Myocyte (in vitro differentiated cells): ENCODE measurements around the gene NPR2. TPM values are rescaled to one million over a fixed set of nuclear protein-coding genes. Genes with fewer than 3 reads are reported as not detected.
A peak's percentile ranks its signal among the peaks of the same experiment; 100 is the strongest.

Experiments
- DNase-seq: peaks from one replicate; pipeline ENCODE4 v3.0.0-alpha.2; 2012; ENCODE audit warnings: low read depth
- total RNA-seq: library from RNA; depleted of rRNA; stranded (reverse); fragments of >200 nt; gene quantifications from 2 replicates; pipeline ENCODE4 v1.2.3, GENCODE V29; 2014

Gene NPR2
- total RNA-seq, 1 donor from 2014 or later, result 8.2 TPM

DNA sequence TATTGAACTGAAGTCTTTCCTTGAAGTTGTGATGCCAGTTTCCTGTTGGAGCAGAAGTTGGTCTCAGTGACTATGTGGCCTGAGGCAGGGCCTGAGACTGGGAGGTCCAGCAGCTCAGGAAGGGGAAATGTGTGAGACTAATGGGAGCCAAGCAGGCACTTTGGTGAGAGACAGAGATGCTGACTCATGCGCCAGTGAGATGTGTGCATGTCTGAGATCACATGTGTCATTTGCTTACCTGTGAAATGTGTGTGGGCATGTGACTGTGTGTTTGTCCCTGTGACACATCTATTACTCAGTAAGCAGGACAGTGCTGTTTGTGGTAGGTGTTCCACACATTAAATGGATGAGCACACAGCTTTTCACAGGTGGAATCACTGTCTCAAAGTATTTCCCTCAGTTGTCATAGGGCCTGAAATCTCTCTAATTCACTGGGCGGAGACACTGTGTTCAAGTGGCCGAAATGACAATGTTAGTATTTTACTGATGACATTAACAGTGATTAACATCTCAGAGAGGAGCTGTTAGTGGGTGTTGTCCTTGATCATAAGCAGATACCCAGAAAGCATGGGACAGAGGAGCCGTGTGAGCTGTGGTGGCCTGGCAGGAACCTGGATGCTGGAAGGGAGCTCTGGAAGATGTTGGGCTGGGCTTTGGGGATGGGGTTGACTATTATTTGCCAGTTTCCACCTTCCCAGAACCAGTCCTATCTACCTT lies 7.4 kb downstream of the NPR2 start:
- no peak for DNase-seq

- DNase-seq, result no peak
These were observed 9.1 kb downstream of the NPR2 start for GRCh38 chr9:35800530-35800929.

DNA sequence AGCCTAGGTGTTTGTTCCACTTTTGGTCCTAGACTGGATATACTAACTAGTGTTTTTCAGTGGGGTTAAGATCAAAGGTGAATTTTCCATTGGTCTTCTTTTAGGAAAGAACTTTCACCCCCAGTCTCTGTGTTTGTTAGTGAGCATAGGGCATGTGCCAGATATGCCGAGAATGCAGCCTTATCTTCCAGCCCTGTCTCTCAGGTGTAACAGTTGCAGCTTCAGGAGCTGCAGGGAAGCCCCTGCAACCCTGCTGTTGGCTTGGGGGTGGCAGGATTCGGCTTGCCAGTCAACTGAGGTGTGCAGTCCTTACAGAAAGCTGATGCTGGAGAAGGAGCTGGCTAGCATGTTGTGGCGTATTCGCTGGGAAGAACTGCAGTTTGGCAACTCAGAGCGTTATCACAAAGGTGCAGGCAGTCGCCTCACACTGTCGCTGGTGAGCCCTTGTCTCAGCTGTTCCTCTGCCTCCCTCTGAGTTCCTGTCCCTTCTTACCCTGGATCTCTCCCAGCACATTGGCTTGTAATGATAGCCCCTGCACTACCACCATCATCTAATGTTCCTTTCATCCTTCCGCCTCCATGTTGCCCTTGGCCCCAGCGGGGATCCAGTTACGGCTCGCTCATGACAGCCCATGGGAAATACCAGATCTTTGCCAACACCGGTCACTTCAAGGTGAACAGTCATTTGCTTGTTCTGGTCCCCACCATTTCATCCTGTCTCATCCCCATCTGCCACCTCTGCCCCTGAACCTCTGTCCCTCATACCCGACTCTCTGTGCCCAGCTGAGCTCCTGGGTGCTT lies 10.1 kb downstream of the NPR2 start:
- DNase-seq, result no peak

GRCh38 chr9:35806101-35806500 lies 14.7 kb downstream of the NPR2 start:
- DNase-seq, result no peak

DNA sequence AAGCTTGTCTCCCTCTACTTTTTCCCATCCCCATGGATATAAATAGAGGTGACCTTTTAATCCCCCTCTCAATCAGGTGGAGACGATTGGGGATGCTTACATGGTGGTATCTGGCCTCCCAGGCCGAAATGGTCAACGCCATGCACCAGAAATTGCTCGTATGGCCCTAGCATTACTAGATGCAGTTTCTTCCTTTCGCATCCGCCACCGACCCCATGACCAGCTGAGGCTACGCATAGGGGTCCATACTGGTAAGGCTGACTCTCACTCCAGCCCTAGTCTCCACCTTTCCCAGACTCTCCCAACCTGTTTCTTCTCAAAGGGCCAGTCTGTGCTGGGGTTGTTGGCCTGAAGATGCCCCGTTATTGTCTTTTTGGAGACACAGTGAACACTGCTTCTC lies 17.0 kb downstream of the NPR2 start:
- no peak for DNase-seq

DNA sequence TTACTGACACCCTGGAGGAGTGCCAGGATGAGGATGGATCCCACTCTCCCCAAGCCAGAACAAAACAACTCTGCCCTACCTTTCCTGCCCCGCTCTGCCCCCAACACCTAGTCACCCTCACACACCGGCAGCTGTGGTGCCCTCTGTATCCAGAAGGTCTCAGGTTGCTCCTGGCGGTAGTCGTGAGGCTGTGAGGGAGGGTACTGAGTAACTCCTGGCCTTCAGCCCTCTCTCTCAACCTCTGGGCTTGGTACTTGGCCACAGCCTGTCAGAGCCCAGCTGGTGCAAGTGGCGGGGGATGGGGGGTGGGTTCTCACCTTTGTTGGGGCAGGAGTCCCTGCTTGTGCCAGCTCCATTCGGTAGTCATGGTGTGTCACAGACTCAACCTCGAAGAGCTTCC lies 18.7 kb downstream of the NPR2 start:
- no peak for DNase-seq

- no peak for DNase-seq
These were observed 20.1 kb downstream of the NPR2 start for GRCh38 chr9:35811381-35812024.

- peak; percentile 98 for DNase-seq
These were observed 20.7 kb downstream of the NPR2 start, which contains the start of gene SPAG8 for GRCh38 chr9:35812025-35812602. SPAG8 (minus strand) TSS chr9:35812262; CDS start chr9:35812147, 115 bp downstream.

GRCh38 chr9:35813434-35814105 lies 22.2 kb downstream of the NPR2 start:
- DNase-seq, result peak; percentile 33

- peak; percentile 81 for DNase-seq
These were observed 22.9 kb downstream of the NPR2 start for GRCh38 chr9:35814106-35814840.

DNA sequence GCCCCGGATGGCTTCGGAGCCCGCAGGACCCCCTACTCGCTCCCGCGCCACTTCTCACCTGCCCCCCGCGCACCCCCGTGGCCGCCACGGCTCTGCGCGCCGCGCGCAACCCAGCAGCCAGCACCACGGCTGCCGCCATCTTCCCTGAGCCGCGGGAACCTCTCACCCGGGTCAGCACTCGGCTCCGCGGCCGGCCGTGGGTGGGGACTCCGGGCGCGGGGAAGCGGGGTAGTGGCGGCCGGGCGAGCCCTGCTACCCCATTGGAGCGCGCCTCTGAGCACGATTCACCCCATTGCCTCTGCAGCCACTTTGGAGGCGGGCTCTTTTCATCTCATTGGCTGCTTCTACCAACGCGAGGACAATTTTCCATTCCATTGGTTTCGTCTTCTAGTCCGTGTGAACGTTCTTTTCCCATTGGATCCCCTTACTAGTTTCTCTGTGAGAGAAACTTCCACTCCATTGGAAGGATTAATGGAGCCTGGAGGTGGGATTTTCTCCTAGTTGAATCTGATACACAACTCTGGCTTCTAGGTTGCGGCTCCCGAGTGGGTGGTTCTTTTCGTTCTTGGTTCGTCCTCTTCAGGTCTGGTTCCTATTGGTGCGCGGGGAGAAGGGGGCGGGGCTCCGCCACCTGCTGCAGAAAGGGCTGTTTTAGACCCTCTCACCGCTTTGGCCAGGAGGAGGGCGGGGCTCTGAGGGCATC lies 23.6 kb downstream of the NPR2 start, which contains the start of gene HINT2:
HINT2 (minus strand) TSS at position 202 of the 703 bp plus-strand sequence; CDS start at position 139, 63 bp downstream.
- peak; percentile 100 for DNase-seq

- DNase-seq, result no peak
These were observed 25.3 kb downstream of the NPR2 start for GRCh38 chr9:35816708-35817107.

DNA sequence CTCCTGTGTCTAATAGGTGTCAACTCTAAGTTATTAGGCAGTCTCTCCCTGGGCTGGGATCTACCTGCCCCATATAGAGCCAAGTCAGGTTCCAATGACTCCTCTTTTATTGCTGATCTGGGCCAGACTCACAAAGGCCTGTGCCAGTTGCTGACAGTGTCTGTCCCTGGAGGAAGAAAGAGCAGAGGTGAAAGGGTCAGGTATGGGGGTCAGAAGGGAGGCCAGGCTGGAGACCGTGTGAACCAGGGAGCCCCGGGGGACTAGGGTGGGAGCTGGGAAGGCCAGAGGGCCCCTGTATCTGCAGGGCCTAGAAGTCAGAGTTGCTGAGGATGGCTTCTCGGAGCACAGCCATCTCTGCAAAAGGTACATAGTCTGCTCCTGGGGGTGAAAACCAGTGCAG lies 26.9 kb downstream of the NPR2 start:
- no peak for DNase-seq

DNA sequence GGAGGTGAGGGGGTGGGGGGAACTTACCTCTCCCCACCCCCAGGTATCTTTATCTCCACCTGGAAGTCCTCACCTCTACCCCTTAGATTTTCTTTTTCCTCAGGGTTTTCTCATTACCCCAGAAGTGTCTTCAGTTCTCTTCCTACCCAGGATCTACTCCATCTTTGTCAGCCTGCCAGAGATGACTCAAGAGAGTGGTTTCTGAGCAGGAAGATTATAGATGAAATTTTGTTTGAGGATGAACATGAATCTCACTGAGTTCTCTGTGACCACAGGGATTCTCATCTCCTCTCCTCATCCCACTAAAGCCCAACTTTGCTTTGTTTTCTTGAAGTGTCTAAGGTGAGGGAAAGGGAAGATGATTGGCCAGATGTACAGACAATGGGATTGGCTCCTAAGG lies 28.7 kb downstream of the NPR2 start:
- DNase-seq, result peak; percentile 70

DNA sequence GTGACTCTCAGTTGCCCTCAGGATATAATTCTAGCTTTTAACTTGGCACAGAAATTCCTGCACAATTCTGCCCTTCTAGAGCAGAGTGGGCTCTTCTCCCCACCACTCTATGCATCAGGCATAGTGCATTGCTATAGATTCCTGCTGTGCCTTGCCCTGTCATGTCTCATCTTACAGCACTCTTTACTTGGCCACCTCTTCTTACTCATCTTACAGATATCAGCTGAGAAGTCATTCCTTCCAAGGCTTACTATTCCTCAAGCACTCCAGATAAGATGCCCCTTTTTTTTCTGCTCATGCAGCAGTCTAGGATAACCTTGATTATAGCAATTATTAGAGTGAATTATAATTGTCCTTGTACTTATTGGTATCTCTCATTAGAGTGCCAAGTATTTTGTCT lies 31.5 kb downstream of the NPR2 start:
- no peak for DNase-seq

- peak; percentile 76 for DNase-seq
These were observed 34.8 kb downstream of the NPR2 start for GRCh38 chr9:35826071-35826701.

- peak; percentile 79 for DNase-seq
These were observed 36.1 kb downstream of the NPR2 start for GRCh38 chr9:35827486-35827885.

- DNase-seq, result no peak
These were observed 37.3 kb downstream of the NPR2 start, which contains the start of gene FAM221B for GRCh38 chr9:35828716-35829083. FAM221B (minus strand) TSS chr9:35828732; CDS start chr9:35826161, 2,571 bp downstream.
